Suppressor macrophage treated with lipopolysaccharide for 1 hour (primary cell): Measurements from ENCODE around the gene CFAP210.
"Not testable (repeated sequence)": the region's sequence is repeated elsewhere in the genome, so short reads cannot be mapped to it uniquely, and the experiment has no call there.

Experiments
- DNase-seq, 3 donors: peaks; one replicate each; pipeline ENCODE4 v3.0.0-alpha.2; 2020 to 2022

Gene CFAP210

GRCh38 chr2:169711751-169712509 lies 17.7 kb upstream of the CFAP210 start:
- no peak for DNase-seq

GRCh38 chr2:169709981-169710380 lies 15.8 kb upstream of the CFAP210 start:
- DNase-seq: no peak

GRCh38 chr2:169709331-169709730 lies 15.1 kb upstream of the CFAP210 start:
- DNase-seq: no peak

- no peak for DNase-seq
These were observed 13.4 kb upstream of the CFAP210 start for GRCh38 chr2:169707626-169708025.

GRCh38 chr2:169705927-169706326 lies 11.7 kb upstream of the CFAP210 start:
- no peak for DNase-seq

- DNase-seq: no peak
These were observed 10.0 kb upstream of the CFAP210 start for GRCh38 chr2:169704160-169704708.

GRCh38 chr2:169702996-169703395 lies 8.8 kb upstream of the CFAP210 start:
- DNase-seq: no peak

- not testable (repeated sequence) for DNase-seq
These were observed 5.0 kb upstream of the CFAP210 start for GRCh38 chr2:169699173-169699572.

GRCh38 chr2:169696381-169696780 lies 2.2 kb upstream of the CFAP210 start:
- DNase-seq: no peak

- DNase-seq: no peak
These were observed 672 bp upstream of the CFAP210 start for GRCh38 chr2:169694894-169695260.

- DNase-seq: no peak
These were observed 845 bp downstream of the CFAP210 start for GRCh38 chr2:169693360-169693759.

- no peak for DNase-seq
These were observed 1.5 kb downstream of the CFAP210 start for GRCh38 chr2:169692718-169693117.

- no peak for DNase-seq
These were observed 3.2 kb downstream of the CFAP210 start for GRCh38 chr2:169690958-169691357.

- not testable (repeated sequence) for DNase-seq
These were observed 6.3 kb downstream of the CFAP210 start for GRCh38 chr2:169687943-169688342.

- not testable (repeated sequence) for DNase-seq
These were observed 7.4 kb downstream of the CFAP210 start for GRCh38 chr2:169686825-169687224.

- not testable (repeated sequence) for DNase-seq
These were observed 9.5 kb downstream of the CFAP210 start for GRCh38 chr2:169684712-169685111.

GRCh38 chr2:169684135-169684565 lies 10.1 kb downstream of the CFAP210 start:
- DNase-seq: no peak

- no peak for DNase-seq
These were observed 10.6 kb downstream of the CFAP210 start for GRCh38 chr2:169683425-169684134.

GRCh38 chr2:169683054-169683424 lies 11.2 kb downstream of the CFAP210 start:
- no peak for DNase-seq

GRCh38 chr2:169676850-169677249 lies 17.4 kb downstream of the CFAP210 start:
- no peak for DNase-seq

GRCh38 chr2:169676357-169676756 lies 17.8 kb downstream of the CFAP210 start:
- DNase-seq: no peak

GRCh38 chr2:169673921-169674320 lies 20.3 kb downstream of the CFAP210 start:
- no peak for DNase-seq

- DNase-seq: no peak
These were observed 21.1 kb downstream of the CFAP210 start for GRCh38 chr2:169673106-169673505.

GRCh38 chr2:169672406-169672805 lies 21.8 kb downstream of the CFAP210 start:
- no peak for DNase-seq
